Endothelial cell of umbilical vein (primary cell): Measurements from ENCODE around the gene FSD1L. TPM values are rescaled to one million over a fixed set of nuclear protein-coding genes. Genes with fewer than 3 reads are reported as not detected.

ENCODE experiments used
- BruUV-seq: library from RNA; stranded (reverse); fragments of 400-500 nt; replicated peaks from 2 replicates; lab custom pipeline; 2021; lab: Mats Ljungman, UMichigan
- CTCF ChIA-PET: fragments of 300-600, 350-600 bp; sonication (Branson Sonifier 250); formaldehyde crosslinking; loops from one replicate; lab custom pipeline; 2021; ENCODE audit warnings: antibody characterized with exemption, inconsistent platforms; lab: Charles Lee
- POLR2A ChIA-PET: fragments of 300-600, 350-600 bp; sonication (Branson Sonifier 250); formaldehyde crosslinking; loops from one replicate; lab custom pipeline; 2021; ENCODE audit warnings: antibody characterized with exemption, inconsistent platforms; lab: Charles Lee
- DNase-seq: peaks from one replicate; pipeline ENCODE4 v3.0.0-alpha.2; 2011; ENCODE audit warnings: low read depth, low spot score
- FAIRE-seq: peaks from 2 replicates; lab custom pipeline; 2011; peaks lifted over from hg19 to GRCh38; lab: Jason Lieb, UNC
- H2AFZ ChIP-seq: 2 replicates; pipeline ENCODE4 v1.6.0; 2012; ENCODE audit warnings: low read depth, low read length, control low read depth, inconsistent platforms
- H3K27ac ChIP-seq: 2 replicates; pipeline ENCODE4 v1.5.1; 2011; ENCODE audit warnings: low read depth, mild to moderate bottlenecking, control low read depth, low read length, moderate library complexity; ENCODE audit not compliant: insufficient read depth
- H3K27me3 ChIP-seq, 2 experiments: 2 replicates each; pipeline versions ENCODE4 v1.6.0 to v1.6.1; 2011; ENCODE audit warnings: low read length in 2 of 2, mixed read lengths in 1 of 2; ENCODE audit not compliant: control insufficient read depth in 2 of 2, insufficient read depth in 2 of 2
- H3K36me3 ChIP-seq, 2 experiments: 2 replicates in 1 of 2; 3 replicates in 1 of 2; pipeline ENCODE4 v1.5.1; 2011; ENCODE audit warnings: low read length in 2 of 2, mild to moderate bottlenecking in 1 of 2, moderate library complexity in 1 of 2; ENCODE audit not compliant: control insufficient read depth in 2 of 2, insufficient read depth in 2 of 2; ENCODE audit errors: extremely low read depth in 1 of 2
- H3K4me1 ChIP-seq: 3 replicates; pipeline ENCODE4 v1.5.1; 2011; ENCODE audit warnings: mild to moderate bottlenecking, low read length; ENCODE audit not compliant: control insufficient read depth, insufficient read depth; ENCODE audit errors: extremely low read depth
- H3K4me2 ChIP-seq: 2 replicates; pipeline ENCODE4 v1.6.1; 2011; ENCODE audit warnings: low read length, control low read depth, mixed read lengths; ENCODE audit not compliant: insufficient read depth
- H3K4me3 ChIP-seq, 3 experiments: fragments of 200-600 bp in 1 of 3; sonication (generic), shearing (Covaris generic) in 1 of 3; replicated peaks in 1 of 3; 2 replicates each; pipeline ENCODE4 v1.5.1; 2011 to 2016; ENCODE audit warnings: control low read depth in 3 of 3, low read length in 3 of 3, mild to moderate bottlenecking in 2 of 3, inconsistent platforms in 1 of 3, low read depth in 1 of 3, moderate library complexity in 1 of 3; ENCODE audit not compliant: insufficient read depth in 1 of 3
- H3K79me2 ChIP-seq: 2 replicates; pipeline ENCODE4 v1.6.0; 2012; ENCODE audit warnings: low read length, inconsistent platforms; ENCODE audit not compliant: control insufficient read depth, insufficient read depth
- H3K9ac ChIP-seq: replicated peaks from 2 replicates; pipeline ENCODE3; 2011; ENCODE audit warnings: low read length, control low read depth; ENCODE audit not compliant: insufficient read depth; ENCODE audit errors: extremely low read depth
- H3K9me1 ChIP-seq: replicated peaks from 3 replicates; pipeline ENCODE4 v1.6.0; 2011; ENCODE audit warnings: mild to moderate bottlenecking, low read length; ENCODE audit not compliant: control insufficient read depth, insufficient read depth; ENCODE audit errors: extremely low read depth
- H3K9me3 ChIP-seq: replicated peaks from 2 replicates; pipeline ENCODE4 v1.5.1; 2012; ENCODE audit warnings: low read length, inconsistent platforms; ENCODE audit not compliant: control insufficient read depth, insufficient read depth
- H4K20me1 ChIP-seq: replicated peaks from 2 replicates; pipeline ENCODE3; 2011; ENCODE audit warnings: mild to moderate bottlenecking, low read length; ENCODE audit not compliant: control insufficient read depth, insufficient read depth; ENCODE audit errors: extremely low read depth
- EZH2 ChIP-seq: IDR thresholded peaks from 2 replicates; pipeline ENCODE4 v1.6.1; 2012; ENCODE audit warnings: borderline replicate concordance, low read depth, mild to moderate bottlenecking, moderate library complexity, low read length, inconsistent platforms; ENCODE audit not compliant: severe bottlenecking
- FOS ChIP-seq: IDR thresholded peaks from 2 replicates; pipeline ENCODE4 v1.6.1; 2011; ENCODE audit warnings: mild to moderate bottlenecking, low read length, moderate library complexity, borderline replicate concordance; ENCODE audit not compliant: insufficient read depth
- GATA2 ChIP-seq: IDR thresholded peaks from 2 replicates; pipeline ENCODE4 v1.7.0; 2011; ENCODE audit warnings: low read depth, mild to moderate bottlenecking, moderate library complexity, mixed read lengths, low read length; ENCODE audit not compliant: insufficient read length, insufficient read depth
- JUN ChIP-seq: IDR thresholded peaks from 2 replicates; pipeline ENCODE4 v1.6.1; 2011; ENCODE audit warnings: borderline replicate concordance, low read depth; ENCODE audit not compliant: insufficient read length, insufficient read depth
- MYC ChIP-seq: IDR thresholded peaks from one replicate; pipeline ENCODE4 v1.6.1; 2011; ENCODE audit warnings: mild to moderate bottlenecking, low read depth, low read length
- POLR2A ChIP-seq: IDR thresholded peaks from 2 replicates; pipeline ENCODE4 v1.6.1; 2012; ENCODE audit warnings: low read depth, mild to moderate bottlenecking, control low read depth, low read length
- POLR2AphosphoS5 ChIP-seq: IDR thresholded peaks from 2 replicates; pipeline ENCODE4 v1.6.1; 2012; ENCODE audit warnings: low read depth, mild to moderate bottlenecking, control low read depth, low read length, moderate library complexity; ENCODE audit not compliant: insufficient read depth
- dilution Hi-C: fragments of 300-500 bp; cut with MboI; formaldehyde crosslinking; loops from one replicate; pipeline ENCODE4 v1.15.0; 2019; ENCODE audit warnings: low sequenced_read_pairs; ENCODE audit not compliant: extremely low pct_ligation_motif_present
- intact Hi-C: fragments of 100-400 bp; cut with micrococcal nuclease; formaldehyde crosslinking; loops from one replicate; pipeline ENCODE4 v1.10.0; 2022
- polyA plus RNA-seq, 4 experiments: library from polyadenylated mRNA; depleted of rRNA in 3 of 4; stranded (reverse) in 3 of 4; unstranded in 1 of 4; fragments of >200 nt; gene quantifications; 2 replicates each; pipeline versions ENCODE4 v1.2.1 to v1.2.3, GENCODE V29; 2011 to 2012; ENCODE audit warnings: missing spikeins in 1 of 4
- total RNA-seq: library from RNA; stranded (reverse); gene quantifications from 2 replicates; pipeline ENCODE4 v1.2.3, GENCODE V29; 2021
- TF ChIP-seq, protein P1 (sequence below): IDR thresholded peaks from 2 replicates; pipeline ENCODE4 v1.6.1; 2011; ENCODE audit not compliant: insufficient read depth, insufficient read length
- TF ChIP-seq, protein P2 (sequence below), 2 donors: IDR thresholded peaks; 1 replicate in 1 of 2; 2 replicates in 1 of 2; pipeline ENCODE4 v1.5.1; 2011; ENCODE audit warnings: low read length in 2 of 2, mild to moderate bottlenecking in 2 of 2, moderate library complexity in 2 of 2, control low read depth in 1 of 2, inconsistent platforms in 1 of 2, low read depth in 1 of 2; ENCODE audit not compliant: insufficient read depth in 1 of 2; ENCODE audit errors: extremely low read depth in 1 of 2

FSD1L gene
- total and polyA plus RNA-seq, 2 donors (not counting 3 experiments of a cell fraction or from before 2014, with no cell fraction given), result 0.69 to 8.5 TPM

GRCh38 chr9:105483618-105484017 lies 35.8 kb downstream of the FSD1L start:
- H3K9me1 ChIP-seq, result no peaks in the 10 kb centered on the region
- FAIRE-seq (no peak), DNase-seq (no peak)
- dilution Hi-C loops, result no loop called here
- POLR2A ChIA-PET, result no interaction called here
- peaks cover 3% of the 10 kb centered on the region for H3K79me2 ChIP-seq
- TF ChIP-seq, protein P1, sequence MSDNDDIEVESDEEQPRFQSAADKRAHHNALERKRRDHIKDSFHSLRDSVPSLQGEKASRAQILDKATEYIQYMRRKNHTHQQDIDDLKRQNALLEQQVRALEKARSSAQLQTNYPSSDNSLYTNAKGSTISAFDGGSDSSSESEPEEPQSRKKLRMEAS, result no peak
- TF ChIP-seq JUN (no peak), EZH2 (no peak), POLR2AphosphoS5 (no peak), FOS (no peak), GATA2 (no peak), MYC (no peak), POLR2A (no peak)
- TF ChIP-seq, protein P2, sequence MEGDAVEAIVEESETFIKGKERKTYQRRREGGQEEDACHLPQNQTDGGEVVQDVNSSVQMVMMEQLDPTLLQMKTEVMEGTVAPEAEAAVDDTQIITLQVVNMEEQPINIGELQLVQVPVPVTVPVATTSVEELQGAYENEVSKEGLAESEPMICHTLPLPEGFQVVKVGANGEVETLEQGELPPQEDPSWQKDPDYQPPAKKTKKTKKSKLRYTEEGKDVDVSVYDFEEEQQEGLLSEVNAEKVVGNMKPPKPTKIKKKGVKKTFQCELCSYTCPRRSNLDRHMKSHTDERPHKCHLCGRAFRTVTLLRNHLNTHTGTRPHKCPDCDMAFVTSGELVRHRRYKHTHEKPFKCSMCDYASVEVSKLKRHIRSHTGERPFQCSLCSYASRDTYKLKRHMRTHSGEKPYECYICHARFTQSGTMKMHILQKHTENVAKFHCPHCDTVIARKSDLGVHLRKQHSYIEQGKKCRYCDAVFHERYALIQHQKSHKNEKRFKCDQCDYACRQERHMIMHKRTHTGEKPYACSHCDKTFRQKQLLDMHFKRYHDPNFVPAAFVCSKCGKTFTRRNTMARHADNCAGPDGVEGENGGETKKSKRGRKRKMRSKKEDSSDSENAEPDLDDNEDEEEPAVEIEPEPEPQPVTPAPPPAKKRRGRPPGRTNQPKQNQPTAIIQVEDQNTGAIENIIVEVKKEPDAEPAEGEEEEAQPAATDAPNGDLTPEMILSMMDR (IDR thresholded peaks at IDR 0.05; ENCODE audit: extremely low read depth in 1 of 2, insufficient read depth in 1 of 2, low read depth in 1 of 2, low read length in 2 of 2), result no peak
- H3K9me3 ChIP-seq, result no peaks in the 10 kb centered on the region
- intact Hi-C loops, result no loop called here
- H3K4me1 ChIP-seq, result no peaks in the 10 kb centered on the region
- no peak overlapping the region for H3K4me2 ChIP-seq
- CTCF ChIA-PET, result interaction anchor here (1.8 kb wide), 1 partner anchor 8 kb away, joined by 4 read pairs; no protein-coding TSS in a partner anchor
- no peak overlapping the region for H3K27ac ChIP-seq
- no TSS peak for BruUV-seq
- H3K27me3 ChIP-seq, result no peaks in the 10 kb centered on the region
- H3K9ac ChIP-seq, result no peak overlapping the region
- H2AFZ ChIP-seq, result no peak overlapping the region
- no peaks in the 10 kb centered on the region for H4K20me1 ChIP-seq
- no peaks in the 10 kb centered on the region for H3K36me3 ChIP-seq
- H3K4me3 ChIP-seq, result no peak overlapping the region
